Midbrain (tissue), 1 donor: ENCODE data around the gene TAF4.

Source experiments
- DNase-seq: peaks from one replicate; lab custom pipeline; 2025; lab: John Stamatoyannopoulos, UW

The TAF4 gene

GRCh38 chr20:61964675-61965605 lies 100.7 kb downstream of the TAF4 start:
- DNase-seq: no peak

- no peak for DNase-seq
These were observed 101.6 kb downstream of the TAF4 start for GRCh38 chr20:61963885-61964674.

DNA sequence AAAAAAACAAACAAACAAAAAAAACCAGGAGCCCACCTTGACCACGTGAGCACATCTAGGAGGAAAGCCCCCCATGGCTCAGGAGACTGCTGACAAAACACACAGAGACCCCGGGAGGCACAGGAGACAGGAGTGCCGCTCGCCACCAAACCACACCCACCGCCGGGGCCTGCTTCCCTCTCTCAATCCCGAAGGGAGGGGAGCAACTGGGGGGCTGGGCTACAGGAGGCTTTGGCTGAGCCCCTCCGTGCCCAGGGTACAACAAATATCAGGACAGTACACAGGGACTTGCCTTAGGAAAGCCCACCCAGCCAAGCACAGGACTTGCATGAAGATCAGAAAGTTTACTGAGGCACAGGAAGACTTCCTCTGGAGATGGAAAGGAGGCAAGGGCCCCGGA lies 102.5 kb downstream of the TAF4 start:
- no peak for DNase-seq

- no peak for DNase-seq
These were observed 104.8 kb downstream of the TAF4 start for GRCh38 chr20:61960836-61961235.

DNA sequence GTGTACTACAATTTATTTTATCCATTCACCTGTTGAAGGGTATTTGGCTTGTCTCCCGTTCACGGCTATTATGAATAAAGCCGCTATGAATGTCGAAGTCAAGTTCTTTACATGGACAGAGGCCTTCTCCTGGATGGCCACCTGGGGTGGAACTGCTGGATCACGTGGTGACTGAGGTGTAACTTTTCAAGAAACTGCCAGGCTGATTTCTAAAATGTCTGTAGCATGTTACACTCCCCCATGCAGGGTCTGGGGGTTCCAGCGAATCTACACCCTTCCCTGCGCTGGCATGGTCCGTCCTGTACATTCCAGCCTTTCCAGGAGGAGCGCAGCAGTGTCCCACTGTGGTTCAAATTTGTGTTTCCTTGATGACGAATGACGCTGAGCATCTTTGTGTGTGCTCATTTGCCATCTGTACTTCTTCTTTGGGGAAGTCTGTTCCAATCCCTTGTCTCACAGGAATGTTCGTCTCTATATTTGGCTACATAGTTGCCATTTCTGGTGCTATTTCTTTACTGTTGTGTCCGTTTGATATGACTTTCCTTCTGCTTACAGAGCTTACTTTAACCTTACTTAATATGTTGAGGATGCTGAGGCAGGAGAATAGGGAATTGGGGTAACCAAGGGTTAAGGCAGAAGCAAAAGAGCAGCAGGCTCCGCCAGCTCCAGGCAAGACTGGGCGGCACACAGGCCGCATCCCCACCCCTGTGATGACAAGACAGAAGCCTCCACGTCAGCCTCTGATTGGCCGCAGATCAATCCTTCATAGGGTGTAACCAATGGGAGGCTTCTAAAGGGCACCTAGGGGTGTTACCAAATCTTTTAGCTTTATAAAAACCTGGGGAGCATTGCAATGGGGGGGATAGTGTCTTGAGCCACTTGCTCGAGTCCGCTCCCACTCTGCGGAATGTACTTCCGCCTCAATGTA lies 106.6 kb downstream of the TAF4 start:
- no peak for DNase-seq

GRCh38 chr20:61957961-61958715 lies 107.5 kb downstream of the TAF4 start:
- DNase-seq: no peak

- no peak for DNase-seq
These were observed 109.0 kb downstream of the TAF4 start for GRCh38 chr20:61956396-61957342.

DNA sequence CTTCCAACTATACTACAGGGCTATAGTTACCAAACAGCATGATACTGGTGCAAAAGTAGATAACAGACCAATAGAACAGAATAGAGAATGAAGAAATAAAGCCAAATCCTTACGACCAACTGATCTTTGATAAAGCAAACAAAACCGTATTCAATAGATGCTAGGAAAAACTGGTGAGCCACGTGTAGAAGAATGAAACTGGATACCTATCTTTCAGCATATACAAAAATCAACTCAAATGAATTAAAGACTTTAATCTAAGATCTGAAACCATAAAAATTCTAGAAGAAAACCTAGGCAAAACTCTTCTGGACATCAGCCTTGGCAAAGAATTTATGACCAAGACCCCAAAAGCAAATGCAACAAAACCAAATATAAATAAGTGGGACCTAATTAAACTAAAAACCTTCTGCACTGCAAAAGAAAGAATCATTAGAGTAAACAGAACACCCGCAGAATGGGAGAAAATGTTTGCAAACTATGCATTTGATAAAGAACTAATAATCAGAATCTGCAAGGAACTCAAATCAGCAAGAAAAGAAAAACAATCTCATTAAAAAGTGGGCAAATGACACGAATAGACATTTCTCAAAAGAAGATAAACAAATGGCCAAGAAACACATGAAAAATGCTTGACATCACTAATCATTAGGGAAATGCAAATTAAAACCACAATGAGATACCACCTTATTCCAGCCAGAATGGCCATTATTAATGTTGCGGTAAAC lies 109.8 kb downstream of the TAF4 start:
- no peak for DNase-seq

GRCh38 chr20:61954276-61955021 lies 111.2 kb downstream of the TAF4 start:
- no peak for DNase-seq

- DNase-seq: no peak
These were observed 112.4 kb downstream of the TAF4 start for GRCh38 chr20:61953037-61954021.

- no peak for DNase-seq
These were observed 113.8 kb downstream of the TAF4 start for GRCh38 chr20:61951695-61952533.

DNA sequence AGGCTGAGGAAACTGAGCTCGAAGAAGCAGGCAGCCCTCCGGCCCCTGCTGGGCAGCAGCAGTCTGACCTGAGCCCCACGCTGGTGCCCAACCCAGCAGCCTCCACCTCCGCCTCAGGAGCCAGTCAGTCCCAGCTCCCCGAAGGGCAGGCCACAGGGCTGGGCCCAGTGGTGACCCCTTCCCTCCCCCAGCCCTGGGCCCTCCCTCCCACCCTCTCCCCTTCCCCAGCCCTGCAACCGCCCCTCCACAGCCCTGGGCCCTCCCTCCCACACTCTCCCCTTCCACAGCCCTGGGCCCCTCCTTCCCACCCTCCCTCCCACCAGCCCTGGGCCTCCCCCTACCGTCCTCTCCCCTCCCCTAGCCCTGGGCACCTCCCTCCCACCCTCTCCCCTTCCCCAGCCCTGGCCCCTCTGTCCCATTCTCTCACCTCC lies 115.0 kb downstream of the TAF4 start:
- DNase-seq: no peak

DNA sequence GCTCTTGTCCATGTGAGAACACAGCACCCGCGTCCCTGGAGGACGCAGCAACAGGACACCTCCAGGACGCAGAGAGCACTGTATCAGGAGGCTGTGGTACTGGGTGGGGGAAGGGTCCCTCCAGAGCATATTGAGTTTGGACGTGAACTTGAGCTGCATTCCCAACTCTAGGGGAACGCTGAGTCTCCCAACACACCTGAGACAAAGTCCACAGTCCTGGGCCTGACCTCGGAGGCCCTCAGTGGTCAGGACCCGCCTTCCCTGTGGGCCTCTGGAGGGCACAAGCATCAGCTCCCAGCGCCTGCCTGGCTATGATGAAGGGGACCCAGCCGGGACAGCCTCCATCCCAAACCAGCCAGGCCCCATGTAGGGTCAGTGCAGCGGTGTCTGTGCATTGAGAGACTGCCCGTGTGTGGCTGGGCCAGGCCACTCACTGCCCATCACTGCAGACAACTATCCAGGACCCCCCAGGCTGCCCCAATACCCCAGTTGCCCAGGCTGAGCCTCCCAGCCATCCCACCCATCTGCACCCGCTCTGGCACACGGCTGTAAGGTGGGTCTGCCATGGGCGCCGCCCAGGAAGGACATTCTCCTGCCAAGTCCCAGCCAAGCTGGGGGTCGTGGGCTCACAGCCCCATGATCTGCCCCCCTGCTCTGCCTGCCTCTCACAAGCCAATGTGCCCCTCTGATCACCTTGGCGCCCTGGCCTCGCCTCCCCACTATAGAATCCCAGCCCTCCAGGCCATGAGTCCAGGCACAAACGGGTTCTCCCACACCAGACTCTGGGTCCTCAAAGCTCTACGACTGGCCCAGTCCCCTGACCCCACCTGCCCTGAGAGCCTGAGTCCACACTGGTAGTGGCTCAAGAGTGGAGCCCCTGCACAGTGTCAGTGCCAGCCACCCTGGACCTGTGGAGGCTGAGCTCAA lies 115.7 kb downstream of the TAF4 start:
- no peak for DNase-seq

DNA sequence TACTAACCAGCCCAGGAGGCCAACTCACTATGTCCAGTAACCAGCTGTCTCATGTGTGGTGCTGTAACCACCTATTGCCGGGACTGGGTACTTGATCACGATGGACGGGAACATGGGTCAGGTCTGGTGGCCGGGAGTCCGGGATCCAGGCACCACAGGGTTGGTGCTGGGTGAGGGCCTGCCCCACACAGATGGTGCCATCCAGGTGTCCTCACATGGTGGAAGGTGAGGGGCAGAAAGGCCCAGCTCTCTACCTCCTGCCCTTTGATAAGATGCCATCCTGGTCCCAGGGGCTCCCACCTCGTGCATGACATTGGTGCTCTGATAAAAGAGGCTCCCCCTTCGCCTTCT lies 116.3 kb downstream of the TAF4 start:
- no peak for DNase-seq

DNA sequence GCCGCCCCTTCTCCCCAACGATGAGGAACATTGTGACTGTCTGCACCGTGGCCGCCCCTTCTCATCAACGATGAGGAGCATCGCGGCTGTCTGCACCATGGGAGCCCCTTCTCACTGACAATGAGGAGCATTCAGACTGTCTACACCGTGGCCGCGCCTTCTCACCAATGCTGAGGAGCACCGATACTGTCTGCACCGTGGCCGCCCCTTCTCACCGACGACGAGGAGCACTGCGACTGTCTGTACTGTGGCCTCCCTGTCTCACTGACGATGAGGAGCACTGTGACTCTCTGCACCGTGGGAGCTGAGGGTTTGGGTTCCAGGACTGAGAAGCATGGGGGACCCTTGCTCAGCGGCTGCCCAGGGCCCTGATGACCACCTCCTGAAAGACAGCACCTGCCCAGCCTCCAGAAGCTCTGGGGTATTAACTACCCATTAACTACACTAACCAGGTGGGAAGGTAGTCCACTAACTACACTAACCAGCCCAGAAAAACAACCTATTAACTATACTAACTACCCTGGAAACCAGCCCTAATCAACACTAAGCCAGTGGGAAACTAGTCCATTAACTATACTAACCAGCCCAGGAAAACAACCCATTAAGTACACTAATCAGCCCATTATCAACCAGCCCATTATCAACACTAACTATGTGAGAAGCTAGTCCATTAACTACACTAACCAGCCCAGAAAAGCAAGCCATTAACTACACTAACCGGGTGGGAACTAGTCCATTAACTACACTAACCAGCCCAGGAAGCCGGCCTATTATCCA lies 116.9 kb downstream of the TAF4 start:
- no peak for DNase-seq
